Measurements from ENCODE around the gene FBXL5.

DNA sequence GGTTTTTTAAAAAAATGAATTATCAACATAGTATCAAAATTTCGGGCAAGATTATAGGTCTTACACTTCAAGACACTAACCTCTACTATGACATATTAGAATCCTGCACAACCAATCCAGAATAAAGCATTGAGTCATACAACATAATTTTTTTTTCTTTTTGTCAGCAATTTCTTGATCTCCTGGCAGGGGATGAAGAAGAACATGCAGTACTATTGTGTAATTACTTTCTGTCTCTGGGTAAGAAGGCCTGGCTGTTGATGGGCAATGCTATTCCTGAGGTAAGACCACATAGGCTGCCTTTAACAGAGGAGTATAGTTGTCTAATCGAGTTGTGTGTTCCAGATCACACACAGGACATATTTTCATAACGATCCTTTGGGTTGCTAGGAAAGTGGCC lies 67.5 kb downstream of the FBXL5 start:
- no peak for TF ChIP-seq CTCF (IDR thresholded peaks at IDR 0.05; ENCODE audit: low read depth, low read length, missing input control)
- no peak for TF ChIP-seq TAF1 (conservative IDR thresholded peaks at IDR 0.05)
- TF ChIP-seq JUND (IDR thresholded peaks at IDR 0.05) = no peak
- TF ChIP-seq RAD21 (IDR thresholded peaks at IDR 0.05) = no peak
- TF ChIP-seq, protein P1, sequence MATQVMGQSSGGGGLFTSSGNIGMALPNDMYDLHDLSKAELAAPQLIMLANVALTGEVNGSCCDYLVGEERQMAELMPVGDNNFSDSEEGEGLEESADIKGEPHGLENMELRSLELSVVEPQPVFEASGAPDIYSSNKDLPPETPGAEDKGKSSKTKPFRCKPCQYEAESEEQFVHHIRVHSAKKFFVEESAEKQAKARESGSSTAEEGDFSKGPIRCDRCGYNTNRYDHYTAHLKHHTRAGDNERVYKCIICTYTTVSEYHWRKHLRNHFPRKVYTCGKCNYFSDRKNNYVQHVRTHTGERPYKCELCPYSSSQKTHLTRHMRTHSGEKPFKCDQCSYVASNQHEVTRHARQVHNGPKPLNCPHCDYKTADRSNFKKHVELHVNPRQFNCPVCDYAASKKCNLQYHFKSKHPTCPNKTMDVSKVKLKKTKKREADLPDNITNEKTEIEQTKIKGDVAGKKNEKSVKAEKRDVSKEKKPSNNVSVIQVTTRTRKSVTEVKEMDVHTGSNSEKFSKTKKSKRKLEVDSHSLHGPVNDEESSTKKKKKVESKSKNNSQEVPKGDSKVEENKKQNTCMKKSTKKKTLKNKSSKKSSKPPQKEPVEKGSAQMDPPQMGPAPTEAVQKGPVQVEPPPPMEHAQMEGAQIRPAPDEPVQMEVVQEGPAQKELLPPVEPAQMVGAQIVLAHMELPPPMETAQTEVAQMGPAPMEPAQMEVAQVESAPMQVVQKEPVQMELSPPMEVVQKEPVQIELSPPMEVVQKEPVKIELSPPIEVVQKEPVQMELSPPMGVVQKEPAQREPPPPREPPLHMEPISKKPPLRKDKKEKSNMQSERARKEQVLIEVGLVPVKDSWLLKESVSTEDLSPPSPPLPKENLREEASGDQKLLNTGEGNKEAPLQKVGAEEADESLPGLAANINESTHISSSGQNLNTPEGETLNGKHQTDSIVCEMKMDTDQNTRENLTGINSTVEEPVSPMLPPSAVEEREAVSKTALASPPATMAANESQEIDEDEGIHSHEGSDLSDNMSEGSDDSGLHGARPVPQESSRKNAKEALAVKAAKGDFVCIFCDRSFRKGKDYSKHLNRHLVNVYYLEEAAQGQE (IDR thresholded peaks at IDR 0.05) = no peak
- TF ChIP-seq FOXA1 (IDR thresholded peaks at IDR 0.05) = no peak

Measured in liver (tissue), 3 donors.